Skin of body (tissue), 2 donors: ENCODE data around the gene PTPRN2. TPM values are rescaled to one million over a fixed set of nuclear protein-coding genes. Genes with fewer than 3 reads are reported as not detected.
"Not testable (repeated sequence)": the region's sequence is repeated elsewhere in the genome, so short reads cannot be mapped to it uniquely, and the experiment has no call there.

Experiments
- DNase-seq: peaks from one replicate; lab custom pipeline; 2025; lab: John Stamatoyannopoulos, UW
- total RNA-seq: library from RNA; depleted of rRNA; stranded (reverse); fragments of >200 nt; gene quantifications from one replicate; pipeline ENCODE4 v1.2.3, GENCODE V29; 2014

PTPRN2 gene
- total RNA-seq, 1 donor from 2014 or later = 0.99 TPM

DNA sequence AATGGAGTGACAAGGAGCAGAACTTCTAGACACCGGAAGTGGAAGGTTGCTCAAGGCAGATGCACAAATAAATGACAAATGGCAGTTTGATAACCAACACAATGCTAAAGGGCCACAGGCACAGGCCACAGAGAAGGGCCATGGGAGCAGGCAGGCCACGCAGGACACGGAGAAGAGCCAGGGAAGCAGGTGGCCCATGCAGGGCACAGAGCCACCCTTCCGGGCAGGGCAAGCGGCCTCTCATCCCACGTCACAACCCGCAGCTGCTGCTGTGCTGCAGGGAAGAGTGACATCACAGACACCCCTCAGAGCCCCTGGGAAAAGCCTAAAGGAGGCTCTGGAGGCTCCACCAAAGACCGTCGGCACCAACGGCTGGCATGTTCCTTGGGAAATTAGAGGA is 328.5 kb downstream of the PTPRN2 start:
- no peak for DNase-seq

DNA sequence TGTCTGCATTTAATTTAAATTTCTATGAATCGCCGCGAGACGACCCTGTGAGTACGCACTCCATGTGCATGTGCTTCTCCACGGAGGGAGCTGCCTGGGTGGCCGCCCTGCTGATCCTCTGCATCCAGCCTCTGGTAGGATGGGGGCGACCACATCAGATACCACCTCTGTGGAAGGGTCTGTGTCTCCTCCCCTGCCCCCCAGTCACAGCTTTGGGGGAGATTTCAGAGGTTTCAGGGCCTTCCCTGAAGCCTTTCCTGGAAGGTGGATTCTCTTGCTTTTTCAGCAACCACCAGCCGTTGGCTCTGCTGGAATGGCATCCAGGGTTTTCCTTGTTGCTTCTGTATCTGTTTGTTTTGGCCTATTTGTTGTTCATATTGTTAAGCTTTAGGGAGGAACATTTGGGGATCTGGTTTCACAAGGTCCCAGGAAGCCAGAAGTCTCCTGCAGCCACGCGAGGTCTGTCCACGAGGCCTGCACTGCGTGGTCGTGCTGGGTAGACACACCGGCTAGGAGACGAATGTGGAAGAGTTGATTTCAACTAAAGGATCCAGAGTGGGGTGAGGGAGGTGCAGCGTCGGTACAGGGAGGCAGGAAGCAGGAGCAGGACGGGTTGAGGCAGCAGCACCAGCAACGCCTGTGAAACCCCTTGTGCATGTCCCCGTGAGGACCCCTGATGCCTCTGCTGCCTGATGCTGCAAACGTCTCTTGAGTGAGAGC is 329.1 kb downstream of the PTPRN2 start:
- DNase-seq = no peak

DNA sequence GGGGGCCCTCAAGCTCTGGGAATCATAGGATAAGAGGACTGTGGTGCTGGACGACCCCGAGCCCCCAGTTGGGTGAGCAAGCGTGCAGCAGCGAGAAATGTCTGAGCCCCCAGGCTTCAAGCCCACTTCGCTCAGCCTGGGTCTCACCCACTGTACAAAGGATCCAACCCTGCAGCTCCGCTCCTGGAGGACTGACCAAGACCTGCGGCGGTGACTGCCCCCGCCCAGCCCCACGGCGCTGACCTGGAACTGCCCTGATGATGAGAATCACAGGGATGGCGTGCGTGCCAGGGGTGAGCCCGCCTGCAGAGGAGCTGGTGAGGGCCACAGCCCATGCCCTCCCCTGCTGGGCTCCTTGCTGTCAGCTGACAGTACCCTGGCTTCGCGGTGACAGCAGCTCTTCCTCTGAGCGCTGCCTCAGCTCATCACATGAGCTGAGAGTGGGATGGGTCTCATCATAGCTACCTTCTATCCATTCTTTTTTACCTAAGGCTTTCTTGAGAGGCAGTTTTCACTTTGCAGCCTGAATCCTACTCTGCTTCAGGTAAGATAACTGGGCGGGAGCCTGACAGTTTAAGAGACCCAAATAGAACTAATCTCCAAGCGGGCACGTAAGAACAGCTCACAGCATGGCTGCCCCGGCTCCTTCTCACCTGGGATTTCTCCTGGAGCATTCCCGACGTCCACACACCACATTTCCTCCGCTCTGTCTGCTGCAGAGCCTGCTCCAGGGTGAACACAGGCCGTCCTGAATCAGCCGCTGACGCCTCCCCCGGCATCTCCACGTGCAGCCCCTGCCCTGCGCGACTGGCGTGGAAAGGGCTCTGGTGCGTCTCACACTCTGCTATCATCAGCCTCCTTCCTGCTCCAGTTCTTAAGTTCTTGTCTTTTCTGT is 329.9 kb downstream of the PTPRN2 start:
- DNase-seq = no peak

DNA sequence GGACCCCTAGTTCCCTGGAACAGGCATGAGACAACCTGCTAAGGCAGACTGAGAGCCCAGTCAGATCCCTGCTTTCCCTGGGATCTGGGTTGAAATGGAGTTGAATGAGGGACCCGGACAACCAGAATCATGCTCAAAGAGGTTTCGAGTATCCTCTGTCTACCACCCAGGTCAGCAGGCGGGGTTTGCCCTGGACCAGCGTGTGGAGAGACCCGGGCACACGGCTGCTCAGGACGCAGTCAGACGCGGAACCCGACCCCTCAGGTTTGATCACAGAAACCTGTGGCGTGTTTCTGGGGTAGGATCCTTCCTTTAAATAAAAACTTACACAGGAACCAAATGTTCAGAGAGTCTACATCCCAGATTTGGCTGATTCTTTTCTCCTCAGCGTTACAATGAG is 330.6 kb downstream of the PTPRN2 start:
- DNase-seq = no peak

DNA sequence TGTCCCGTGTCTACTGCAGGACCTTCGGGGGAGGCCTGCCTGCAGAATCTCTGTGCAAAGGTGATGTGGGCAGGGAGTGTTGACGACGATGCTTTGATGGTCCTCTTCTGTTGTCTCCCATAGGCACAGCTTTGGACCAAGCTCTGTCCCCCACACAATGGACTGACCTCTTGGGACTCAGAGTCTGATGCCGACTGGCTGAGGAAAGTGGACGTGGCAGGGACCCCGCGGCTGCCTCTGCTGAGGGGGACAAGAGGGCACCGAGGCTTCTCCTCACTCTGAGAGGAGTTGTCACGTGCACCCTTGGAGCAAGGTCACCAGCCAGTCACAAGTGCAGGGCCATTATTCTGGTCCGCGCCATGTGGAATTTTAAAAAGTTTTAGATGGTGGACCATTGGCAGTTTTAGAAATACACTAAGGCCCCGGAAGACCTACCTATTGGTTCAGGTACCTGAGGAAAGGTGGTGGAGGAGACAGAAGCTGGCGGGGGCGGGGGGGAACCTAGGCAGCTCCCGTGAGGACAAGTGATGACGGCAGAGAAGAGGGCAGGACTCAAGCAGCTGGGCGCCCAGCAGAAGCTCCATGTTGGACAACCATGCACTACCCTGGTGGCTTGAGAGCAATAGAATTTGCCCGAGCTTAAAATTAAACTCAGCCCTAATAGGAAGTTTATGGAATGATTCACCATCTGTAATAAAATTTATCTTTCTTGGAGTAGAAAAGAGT is 331.4 kb downstream of the PTPRN2 start:
- DNase-seq = no peak

DNA sequence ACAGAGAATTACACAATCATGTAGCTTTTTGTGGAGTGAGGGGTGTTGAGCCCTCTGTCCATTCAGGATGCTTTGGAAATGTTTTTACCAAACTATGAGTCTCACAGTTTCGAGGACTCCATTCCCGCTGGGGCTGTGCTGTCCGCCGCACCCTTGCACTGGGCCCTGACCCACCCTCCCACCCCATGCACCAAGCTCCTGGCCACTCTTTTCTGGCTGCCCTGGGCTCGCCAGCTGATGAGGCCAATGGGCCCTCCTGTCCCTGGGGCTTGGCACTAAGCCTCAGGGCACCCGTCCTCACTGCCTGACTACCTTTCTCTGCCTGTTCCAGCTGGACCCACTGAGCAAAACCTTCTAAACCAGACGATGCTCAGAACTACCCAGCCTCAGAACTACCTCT is 332.1 kb downstream of the PTPRN2 start:
- DNase-seq = no peak

DNA sequence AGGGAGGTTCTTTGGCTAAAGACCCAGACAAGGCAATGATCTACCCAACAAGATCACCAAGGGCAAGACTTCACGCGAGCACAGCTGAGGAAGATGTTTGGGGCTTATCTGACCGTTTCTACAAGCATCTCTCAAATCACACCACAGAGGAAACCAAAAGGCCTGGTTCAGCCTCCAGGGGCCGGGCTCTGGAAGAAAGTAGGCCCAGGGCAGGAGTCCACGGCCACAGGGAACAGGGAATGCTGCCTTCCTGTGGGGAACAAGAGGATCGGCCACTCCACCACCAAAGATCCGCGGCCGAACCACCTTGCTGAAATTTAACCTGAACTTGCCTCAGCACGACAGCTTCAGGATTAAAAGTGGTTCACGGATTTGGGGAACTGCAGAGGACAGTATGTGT is 332.5 kb downstream of the PTPRN2 start:
- DNase-seq = no peak

DNA sequence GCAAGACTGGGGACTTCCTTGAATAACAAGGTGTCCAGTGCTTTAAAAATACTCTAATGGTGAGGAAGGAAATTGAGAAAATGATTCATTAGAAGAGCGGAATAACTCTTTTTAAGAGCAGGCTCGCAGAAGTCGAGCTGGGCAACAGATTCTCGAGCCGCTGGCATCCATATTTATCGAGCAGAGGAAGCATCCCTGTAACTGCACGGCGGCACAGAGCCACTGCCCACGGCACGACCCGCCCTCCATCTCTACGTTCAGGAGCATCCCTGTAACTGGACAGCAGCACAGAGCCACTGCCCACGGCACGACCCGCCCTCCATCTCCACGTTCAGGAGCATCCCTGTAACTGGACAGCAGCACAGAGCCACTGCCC is 334.0 kb downstream of the PTPRN2 start:
- DNase-seq = not testable (repeated sequence)

DNA sequence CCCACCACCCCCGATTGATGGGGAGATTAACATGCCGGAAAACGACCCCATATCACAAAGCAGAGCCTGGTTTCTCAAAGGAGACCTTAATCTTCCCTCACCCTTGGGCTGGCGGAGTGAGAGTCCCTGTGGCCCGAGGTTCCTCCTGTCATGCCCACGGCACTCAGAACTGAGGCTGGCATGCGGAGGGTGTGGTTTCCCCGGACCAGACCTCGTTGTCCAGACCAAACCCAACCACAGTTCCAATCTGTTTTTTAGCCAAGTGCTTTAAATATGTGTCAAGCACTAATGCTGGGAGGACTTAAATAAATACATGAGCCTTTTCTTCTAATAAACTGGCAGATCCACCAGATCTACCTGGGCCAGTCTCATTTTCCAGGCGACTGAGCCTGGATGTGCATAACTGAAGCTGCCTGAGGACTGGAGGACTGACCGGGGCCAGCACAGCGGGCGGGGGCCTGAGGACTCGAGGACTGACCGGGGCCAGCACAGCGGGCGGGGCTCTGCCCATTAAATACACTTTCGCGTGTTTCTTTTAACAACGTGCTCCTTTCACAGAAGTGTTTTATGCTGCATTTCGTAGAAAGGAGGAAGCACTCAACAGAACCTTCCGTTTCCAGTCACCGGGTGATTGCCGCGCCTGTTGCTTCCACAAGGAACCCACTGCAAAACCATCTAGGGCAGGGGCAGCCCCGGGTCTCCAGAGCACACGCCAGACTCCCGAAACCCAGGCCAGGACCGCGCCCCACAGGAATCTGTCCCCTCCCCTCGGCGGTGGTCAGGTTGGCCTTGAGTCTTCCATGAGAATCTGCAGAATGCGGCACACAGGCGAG is 334.6 kb downstream of the PTPRN2 start:
- DNase-seq = no peak

DNA sequence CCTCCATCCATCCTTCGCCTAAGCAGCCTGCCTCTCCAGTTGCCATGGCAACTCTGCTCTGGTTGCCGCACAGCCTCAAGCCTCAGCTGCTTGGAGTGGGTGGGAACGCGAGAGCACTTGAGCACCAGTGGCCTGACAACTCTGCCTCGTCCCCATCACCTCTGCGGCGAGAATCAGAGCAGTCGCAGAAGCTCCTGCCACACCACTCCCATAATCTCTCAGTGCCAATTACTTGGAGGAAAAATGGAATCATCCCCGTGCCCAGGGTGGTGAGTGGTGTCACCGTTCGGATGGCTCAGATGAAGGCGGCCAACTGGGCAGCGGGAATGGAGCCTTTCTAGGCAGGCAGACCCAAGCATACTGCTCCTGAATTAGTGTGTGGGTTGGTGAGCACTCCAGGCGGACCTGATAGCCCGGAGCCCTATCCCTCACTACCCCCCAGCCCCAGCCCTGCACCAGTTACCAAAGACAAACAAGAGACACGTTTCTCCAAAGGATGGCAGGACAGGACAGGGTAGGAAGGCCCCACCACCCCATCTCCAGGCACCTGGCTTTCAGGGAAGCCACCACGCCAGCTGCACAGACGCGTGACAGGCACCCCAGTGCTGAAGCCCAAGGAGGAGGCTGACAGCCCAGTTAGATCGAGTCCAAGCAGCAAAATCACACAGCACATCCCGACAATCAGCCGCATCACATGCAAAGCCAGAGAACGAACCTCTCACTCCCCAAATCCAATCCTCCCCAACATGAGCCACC is 335.4 kb downstream of the PTPRN2 start:
- DNase-seq = no peak

DNA sequence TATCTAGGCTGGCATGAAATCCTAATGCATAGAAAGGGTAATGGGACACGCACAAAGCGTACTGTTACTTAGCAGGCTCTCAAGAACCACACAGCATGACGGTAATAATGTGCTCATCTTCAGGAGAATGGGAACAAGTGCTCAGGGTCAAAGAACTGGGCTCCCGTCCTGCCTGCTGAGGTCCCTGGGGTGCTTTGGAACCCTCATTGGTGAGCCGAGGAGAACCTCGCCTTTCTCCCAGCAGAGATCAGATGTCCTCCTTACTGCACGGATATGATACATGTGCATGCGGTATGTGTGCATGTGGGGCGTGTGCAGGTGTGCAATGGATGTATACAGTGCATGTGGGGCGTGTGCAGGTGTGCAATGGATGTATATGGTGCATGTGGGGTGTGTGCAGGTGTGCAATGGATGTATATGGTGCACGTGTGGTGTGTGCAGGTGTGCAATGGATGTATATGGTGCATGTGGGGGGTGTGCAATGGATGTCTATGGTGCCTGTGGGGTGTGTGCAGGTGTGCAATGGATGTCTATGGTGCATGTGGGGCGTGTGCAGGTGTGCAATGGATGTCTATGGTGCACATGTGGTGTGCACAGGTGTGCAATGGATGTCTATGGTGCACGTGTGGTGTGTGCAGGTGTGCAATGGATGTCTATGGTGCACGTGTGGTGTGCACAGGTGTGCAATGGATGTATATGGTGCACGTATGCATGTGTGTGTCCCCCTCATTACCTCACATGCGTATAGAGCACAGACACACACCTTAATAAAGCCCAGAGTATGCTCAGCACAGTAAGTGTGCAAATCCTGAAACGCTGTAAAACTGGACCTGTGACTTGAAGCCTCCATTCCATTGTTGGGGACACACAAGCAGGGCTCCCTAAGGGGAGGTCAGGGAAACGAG is 336.3 kb downstream of the PTPRN2 start:
- DNase-seq = no peak

DNA sequence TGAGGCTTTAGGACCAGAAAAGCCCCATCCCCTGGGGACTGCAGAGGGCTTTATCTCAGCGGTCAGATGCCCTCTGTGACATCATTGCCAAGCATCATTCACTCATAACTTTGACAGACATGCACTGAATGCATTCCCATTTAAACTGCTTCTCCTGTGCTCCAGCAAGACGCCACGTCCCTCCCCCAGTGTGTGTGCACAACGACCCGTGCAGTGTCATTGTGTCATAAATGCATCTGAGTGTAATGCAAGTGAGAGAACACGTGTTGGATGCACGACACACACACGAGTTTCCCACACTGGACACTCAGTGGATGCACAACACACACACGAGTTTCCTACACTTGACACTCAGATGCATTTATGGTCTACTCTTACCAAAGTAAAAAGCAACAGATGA is 337.9 kb downstream of the PTPRN2 start:
- no peak for DNase-seq

DNA sequence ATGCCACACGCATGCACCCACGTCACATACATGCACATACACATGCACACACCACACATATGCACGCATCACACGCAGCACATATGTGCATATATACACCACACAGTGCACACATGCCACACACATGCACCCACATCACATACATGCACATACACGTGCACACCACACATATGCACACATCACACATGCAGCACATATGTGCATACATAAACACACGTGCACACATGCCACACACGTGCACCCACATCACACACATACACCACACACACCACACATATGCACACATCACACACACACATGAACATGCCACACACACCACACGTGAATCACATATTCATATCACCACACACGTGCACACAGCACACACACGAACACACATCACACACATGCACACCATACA is 338.8 kb downstream of the PTPRN2 start:
- DNase-seq = no peak

DNA sequence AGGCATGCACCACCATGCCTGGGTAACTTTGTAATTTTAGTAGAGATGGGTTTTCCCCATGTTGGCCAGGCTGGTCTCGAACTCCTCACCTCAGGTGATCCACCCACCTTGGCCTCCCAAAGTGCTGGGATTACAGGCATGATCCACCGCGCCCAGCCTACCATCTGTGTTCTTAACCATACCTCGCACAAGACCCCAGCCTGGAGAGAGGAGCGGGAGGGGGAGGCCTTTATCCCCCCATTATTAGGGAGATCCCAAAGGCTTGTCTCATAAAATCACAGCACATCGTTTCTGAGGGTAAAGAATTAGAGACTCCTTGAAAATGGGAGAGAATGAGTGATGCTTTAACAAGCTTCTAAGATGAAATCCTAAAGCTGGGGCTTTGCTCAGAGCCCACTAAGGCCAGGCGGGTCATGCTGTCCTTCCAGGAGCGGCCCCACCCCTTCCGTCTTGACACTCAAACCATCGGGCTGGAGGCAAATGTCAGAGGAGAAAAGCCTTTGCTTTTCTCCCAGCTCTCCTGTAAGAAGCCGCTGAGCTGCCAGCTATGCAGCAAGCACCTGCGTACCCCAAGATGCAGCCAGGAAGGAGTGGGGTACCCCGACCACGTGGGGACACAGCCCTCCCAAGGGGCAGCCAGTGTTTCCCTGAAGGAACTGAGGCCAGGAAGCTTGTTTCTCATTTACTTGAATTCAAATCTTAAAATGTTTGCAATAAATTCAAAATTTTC is 339.7 kb downstream of the PTPRN2 start:
- DNase-seq = no peak

DNA sequence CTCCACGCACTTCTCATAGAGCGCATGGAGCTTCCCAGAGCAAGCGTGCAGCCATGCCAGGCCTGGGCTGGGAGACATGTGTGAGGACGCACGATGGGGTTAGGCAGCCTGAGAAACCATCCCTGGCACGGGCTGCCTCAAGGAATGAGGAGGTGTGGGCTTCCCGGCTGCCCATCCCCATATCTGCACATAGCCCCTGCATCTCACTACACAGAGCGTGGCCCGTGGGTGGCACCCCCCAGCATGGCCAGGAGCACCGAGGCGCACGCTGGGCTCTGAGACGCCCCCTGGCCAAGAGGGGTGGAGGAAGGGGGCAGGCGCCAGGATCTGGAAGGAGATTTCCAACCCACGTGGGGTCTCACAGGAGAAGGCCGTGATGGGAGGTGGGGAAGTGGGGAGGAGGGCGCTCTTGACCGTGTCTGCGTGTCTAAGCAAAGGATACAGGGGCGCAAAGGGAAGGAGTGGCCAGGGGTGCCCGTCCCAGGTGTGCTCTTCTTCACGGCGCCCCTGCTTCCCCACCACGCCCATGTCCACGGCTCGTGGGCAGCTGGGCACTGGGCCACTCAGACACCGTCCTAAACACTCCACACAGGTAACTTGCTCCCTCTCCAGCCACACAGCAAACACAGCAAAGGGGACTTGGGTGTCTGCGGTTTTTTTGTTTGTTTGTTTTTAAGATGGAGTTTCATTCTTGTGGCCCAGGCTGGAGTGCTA is 340.5 kb downstream of the PTPRN2 start:
- DNase-seq = no peak

DNA sequence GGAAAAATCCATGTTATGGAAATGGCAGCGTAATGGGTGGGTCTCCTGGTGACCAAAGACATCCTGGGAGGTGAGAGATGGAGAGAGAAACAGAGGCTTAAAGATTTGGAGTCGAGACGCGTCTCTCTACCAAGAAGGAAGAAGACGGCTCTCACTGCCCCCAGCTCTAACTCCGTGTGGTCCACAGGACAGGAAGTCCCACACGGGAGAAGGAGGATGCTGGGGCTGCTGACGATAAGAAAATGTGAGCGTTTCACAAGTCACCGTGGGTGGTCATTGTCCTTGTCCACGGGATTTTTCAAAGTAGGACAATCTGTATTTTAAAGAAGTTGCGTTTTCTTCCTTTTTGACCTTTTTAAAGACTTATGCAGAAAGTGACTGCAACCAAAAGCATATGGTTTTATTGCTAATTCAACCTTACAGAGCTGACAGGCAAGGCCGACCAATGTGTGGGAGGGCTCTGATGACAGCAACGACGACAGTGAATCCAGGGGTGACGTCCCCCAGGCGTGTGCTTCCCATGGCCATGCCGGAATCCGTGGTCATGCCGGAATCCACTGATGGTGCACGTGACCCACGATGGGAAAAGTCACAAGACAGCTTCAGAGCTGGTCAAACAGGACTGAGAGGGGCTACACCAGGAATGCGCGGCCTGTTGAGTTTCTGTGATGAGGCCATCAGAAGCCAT is 341.2 kb downstream of the PTPRN2 start:
- no peak for DNase-seq

DNA sequence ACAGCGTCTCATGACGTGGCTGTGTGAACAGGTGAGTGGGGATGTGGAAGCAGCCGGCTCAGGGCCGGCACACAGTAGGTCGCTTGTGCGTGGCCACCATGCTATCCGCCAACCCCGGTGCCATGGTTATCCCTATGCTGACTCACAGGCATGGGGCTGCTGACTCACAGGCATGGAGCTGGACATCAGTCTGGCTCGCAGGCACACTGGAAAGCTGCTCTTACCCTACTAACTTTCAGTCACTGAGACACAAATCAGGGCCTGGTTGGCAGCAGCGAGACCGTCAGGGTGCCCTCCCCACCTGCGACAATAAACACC is 341.9 kb downstream of the PTPRN2 start:
- no peak for DNase-seq
